ENCODE measurements around the gene TAS2R39.

DNA sequence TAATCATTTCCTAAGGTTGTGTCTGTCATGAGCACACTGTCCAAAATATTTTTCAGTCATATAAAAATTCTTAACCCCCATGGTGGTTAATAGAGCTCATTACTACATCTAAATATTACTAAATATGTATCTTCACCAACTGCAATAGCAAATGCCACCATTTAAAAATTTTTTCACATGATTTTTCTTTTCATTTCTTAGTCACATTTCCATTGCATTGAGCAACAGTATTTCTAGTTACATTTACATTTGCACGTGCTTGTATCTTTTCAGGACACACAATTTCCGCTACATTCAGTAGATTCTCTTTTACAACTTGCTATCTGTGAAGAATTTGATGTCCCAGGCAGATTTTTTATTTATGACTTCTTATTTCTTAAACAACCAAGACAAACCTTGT lies 33.5 kb downstream of the TAS2R39 start:
- TF ChIP-seq FOXM1 (IDR thresholded peaks at IDR 0.05; ENCODE audit: low read depth) (no peak), POLR2AphosphoS5 (IDR thresholded peaks at IDR 0.05; ENCODE audit: low read depth, low read length) (no peak), SIN3A (IDR thresholded peaks at IDR 0.05; ENCODE audit: borderline replicate concordance, low read depth, low read length) (no peak), SMC3 (IDR thresholded peaks at IDR 0.05; ENCODE audit: low read depth, low read length) (no peak)
- TF ChIP-seq, protein P1, sequence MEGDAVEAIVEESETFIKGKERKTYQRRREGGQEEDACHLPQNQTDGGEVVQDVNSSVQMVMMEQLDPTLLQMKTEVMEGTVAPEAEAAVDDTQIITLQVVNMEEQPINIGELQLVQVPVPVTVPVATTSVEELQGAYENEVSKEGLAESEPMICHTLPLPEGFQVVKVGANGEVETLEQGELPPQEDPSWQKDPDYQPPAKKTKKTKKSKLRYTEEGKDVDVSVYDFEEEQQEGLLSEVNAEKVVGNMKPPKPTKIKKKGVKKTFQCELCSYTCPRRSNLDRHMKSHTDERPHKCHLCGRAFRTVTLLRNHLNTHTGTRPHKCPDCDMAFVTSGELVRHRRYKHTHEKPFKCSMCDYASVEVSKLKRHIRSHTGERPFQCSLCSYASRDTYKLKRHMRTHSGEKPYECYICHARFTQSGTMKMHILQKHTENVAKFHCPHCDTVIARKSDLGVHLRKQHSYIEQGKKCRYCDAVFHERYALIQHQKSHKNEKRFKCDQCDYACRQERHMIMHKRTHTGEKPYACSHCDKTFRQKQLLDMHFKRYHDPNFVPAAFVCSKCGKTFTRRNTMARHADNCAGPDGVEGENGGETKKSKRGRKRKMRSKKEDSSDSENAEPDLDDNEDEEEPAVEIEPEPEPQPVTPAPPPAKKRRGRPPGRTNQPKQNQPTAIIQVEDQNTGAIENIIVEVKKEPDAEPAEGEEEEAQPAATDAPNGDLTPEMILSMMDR (IDR thresholded peaks at IDR 0.05): no peak

Data from SK-N-SH (cell line).